GM21737 (cell line): Measurements from ENCODE around the gene SPAG7.
A peak's percentile ranks its signal among the peaks of the same experiment; 100 is the strongest.

ENCODE experiments used
- ATAC-seq: cut with Tn5 transposase; IDR thresholded peaks from one replicate; pipeline ENCODE4 v1.9.1; 2021; ENCODE audit warnings: mild to moderate bottlenecking, moderate library complexity; ENCODE audit not compliant: unreplicated experiment

Gene SPAG7

DNA sequence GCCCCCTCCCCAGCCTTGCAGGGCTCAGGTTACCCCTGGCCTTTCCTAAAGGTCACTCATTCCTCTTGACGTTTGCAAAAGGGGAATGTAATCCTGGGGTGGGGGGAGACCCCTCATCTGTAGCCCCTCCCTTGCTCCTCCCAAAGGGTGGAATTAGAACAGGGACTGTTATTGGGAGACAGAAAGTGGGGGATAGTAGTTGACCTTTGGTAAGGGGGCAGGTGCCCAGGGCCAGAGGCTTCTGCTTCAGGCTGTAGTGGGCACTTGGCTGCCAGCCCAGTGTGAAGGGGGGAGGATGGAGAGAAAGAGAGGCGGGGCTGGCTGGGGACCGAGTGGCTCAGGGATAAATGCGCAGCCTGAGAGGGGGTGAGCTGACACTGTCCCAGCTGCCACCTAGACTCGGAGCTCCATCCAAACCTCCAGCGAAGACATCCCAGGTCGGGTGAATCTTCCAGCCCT is 16.8 kb downstream of the SPAG7 start, which contains the start of gene ENO3:
Gene ENO3 (plus strand): TSS at position 374 of the 459 bp plus-strand sequence. CDS start 711 bp downstream, outside the sequence.
- no peak for ATAC-seq

DNA sequence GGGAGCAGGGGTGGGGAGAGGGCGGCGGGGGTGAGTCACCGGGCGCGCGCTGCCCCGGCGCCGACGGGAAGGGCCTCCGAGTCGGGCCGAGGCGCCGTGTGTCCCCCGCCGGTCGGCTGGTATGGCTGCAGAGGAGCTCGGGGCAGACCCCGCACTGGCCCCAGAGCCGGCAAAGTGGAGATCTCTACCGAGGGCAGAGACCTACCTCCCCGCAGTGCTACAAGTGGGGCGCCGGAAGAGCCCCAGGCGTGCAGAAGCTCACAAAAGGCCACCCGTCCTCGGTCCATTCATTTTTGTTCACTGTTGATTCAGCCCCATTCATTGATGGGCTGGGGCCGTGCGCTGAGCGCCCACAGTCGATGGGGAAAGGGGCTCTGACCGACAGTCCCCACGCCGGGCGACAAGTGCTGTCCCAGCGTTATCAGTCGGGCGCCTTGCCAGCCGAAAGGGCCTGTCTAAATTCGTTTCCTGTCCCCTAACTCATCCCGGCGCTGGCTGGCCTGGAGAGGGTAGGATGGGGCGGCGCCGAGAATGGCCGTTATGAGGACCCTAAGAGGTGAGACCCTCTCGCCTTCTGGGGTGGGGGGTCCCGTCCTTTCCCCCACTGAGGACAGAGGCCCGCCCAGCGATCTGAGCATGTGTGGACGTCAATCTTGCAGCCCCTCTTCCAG is 17.4 kb downstream of the SPAG7 start:
- no peak for ATAC-seq

DNA sequence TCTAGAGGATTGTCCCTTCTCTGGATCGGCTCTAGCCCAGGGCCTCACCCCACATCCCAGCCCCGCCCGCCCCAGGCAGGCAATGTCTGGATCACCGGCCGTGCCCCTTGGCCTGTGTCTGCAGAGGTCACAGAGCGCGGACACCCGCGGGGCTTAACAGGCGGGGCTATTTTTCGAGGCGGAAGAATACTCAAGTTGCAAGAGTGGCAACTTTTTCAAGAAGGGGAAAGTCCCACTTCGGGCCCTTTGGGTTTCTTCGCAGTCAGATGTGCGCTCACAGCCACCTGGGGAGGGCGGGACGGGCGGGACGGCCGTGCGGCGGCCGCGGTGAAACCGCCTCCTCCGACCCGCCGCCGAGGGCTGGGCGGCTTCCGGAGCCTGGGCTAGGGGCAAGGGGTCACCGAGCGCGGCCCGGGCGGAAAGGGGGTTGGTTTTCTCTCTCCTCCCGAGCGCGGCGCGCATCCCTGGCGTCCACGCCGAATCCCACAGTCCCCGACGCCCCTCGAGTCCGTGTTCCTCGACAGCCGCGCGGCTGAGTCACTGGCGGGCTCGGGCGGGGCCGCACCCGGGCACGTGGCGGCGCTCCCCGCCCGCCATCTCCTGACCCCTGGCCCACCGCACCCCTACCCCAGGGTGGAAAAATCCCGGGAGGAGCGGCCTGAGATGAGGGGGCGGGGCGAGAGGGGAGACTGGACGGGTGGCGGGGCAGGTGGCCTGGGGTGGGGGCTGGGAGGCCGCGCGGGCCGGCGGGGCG is 18.1 kb downstream of the SPAG7 start:
- ATAC-seq, result peak; percentile 24

DNA sequence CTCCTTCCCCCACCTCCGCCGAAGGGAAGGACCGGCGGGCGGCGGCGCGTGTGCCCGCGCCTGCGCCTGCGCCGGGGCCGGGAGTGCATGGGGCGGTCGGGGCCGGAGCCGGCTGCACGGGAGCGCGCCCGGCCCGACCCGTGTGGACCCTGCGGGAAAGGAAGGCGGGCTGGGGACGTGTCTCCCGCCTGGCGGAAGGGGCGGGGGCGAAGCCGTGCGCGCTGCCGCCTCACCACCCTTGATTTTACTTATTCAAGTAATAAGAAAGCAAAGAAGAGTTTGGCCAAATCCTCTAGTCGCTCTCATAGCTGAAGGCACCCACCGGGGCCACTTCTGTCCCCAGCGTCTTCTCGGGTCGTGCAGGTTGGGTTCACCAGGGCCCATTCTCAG is 18.7 kb downstream of the SPAG7 start:
- peak; percentile 35 for ATAC-seq

DNA sequence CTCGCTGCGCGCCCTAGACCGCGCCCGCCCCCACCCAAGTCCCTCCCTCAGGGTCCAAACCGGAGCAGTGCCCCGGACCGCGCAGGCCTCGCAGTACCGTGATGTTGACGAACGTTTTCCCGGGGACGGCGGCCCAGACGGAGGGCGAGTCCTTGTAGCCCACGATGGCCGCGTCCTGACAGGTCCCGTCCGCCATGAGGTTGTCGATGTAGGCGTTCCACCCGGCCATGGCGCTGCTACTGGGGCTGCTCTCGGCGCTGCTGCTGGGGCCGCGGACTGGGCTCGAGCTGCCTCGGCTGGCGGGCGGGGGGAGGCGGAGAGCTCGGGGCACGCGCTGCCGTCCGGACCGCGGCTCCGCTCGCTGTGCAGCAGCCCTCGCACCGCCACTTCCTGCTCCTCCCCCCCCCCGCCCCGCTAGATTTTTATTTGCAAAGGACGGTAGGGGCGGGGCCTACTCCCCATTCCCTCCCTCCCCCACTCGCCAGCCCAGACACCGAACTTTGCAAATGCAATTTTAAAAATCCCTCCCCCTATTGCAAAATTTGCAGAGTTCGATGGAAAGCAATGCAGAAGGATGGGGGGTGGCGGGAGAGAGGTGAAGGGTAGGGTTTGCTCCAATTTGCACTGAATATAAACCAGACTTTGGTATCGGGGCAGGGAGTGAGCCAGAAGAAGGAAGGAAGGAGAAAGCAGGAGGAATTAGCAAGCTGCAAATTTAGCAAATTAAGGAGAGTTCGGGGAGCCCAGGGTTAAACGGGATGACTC is 19.3 kb downstream of the SPAG7 start, which contains the start of gene PFN1:
Gene PFN1 (minus strand): TSS at position 365 of the 765 bp plus-strand sequence. CDS start 136 bp downstream, at position 229.
- ATAC-seq, result peak; percentile 21

DNA sequence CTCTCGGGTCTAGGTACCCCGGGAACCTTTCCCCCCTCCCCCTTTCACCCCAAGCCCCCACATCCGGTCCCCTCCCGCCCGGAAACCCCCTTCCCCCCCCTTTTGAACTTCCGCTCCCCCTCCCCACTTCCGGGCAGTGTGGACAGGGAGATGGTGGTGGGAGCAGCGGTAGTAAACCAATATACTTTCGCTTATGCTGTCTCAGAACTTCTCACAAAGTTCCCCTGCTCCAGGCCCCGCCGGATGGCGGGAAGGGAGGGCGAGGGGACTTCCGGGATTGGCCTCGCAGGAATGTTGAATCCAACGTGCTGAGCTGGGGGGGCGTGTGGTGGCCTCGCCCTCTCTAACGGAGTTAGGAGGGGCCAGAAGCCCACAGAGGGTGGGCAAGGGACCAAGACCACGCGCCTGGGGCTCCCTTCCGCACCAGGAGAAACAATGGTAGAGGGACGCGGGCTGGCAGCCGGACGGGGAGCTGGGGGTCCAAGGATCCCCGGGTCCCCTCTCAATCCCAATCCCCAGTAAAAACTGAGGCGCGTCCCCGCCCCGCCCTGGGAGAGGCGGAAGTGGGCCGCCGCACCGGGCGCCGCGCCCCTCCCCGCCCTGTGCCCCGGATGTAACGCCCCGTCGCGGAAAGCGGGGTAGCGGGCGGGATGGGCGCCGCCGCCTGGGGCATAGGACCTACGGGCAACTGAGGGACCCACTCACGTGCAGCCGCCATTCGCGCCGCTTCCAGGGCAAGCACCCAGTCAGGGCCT is 20.0 kb downstream of the SPAG7 start:
- no peak for ATAC-seq

DNA sequence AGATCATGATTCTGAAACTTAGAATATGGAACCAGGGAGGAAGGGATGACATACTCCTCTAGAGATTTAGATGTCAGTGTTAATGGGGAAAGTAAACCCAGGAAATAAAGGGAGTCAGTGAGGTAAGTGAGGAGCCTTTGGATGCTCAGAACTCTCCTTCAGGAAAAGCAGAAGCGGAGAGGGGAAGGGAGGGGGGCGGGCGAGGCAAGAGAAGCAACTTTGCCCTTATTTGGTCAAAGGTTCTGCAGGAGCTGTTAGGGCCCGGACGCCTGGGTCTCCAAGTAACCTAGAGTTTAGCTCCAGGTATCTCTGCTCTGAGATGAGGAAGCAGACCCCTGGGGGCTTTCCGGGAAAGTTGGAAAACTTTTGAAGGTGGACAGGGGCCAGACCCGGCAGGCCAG is 20.6 kb downstream of the SPAG7 start:
- ATAC-seq, result no peak

DNA sequence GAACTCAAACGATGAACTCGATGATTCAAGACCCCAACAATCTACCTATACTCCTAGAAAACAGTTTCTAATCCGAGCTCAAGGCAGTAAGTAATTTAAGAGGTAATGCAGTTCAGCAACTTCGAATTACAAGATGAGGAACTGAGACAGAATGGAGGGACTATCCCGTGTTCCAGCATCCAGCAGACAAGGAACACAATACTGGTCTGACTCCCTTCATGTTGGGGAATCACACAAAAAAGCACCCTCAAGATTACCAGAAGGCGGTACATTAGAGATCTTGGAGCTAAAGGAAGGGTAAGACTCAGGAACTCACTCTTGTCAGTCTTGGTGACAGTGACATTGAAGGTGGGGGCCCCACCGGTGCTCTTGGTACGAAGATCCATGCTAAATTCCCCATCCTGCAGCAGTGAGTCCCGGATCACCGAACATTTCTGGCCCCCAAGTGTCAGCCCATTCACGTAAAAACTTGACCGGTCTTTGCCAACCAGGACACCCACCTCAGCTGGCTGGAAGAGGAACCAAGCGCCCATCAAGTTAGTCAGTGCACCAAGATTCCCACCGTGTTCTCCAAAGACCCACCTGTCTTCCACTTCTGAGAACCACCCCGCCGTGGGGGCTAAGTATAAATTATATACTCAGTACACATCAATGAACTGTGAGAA is 21.2 kb downstream of the SPAG7 start:
- no peak for ATAC-seq

DNA sequence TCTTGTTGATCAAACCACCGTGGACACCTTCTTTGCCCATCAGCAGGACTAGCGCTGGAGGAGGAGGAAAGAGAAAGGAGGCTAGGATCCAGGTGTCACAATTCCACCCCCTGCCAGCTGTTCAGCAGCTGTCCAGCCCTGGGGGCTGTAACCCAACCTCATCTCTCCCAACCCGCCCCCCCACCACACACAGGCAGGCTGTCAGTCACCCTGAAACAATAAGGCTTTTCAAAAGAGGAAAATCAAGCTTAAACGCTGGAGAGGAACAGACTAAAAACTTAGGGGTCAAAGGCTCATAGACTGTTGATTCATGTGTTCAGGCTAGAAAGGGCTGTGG is 21.7 kb downstream of the SPAG7 start:
- no peak for ATAC-seq

DNA sequence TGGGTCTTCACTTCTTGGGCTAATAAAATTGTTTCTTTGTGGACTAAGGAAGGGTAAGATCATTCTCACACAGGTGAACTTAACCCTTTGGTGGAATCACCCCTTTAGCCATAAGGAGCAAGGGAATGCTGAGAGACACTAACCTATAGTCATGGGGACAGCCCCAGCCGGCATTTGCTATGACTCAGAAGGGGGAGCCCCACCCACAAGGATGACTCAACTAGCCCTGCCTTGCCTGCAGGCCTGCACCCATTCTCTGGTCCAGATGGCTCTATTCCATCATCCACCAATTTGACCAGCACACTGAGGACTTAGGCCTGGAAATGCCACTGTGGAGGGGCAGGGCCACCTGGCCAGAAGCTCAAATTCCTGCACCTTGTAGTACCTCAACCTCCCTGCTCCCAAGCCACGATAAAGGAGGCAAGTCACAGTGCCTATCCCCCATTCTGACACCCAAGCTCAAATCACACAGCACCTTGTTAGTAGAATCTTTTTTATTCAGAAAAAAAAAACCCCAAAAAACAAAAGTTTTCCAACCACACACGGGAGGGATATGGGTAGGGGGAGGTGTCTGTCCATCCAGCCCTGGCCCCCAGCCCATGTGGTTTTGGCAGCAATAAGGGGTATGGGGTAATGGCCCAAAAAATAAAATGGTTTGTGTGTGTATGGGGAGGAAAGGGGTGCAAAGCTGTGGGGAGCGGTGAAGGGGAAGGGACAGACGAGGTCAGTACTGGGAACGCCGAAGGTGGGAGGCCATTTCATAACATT is 22.3 kb downstream of the SPAG7 start:
- ATAC-seq, result no peak

DNA sequence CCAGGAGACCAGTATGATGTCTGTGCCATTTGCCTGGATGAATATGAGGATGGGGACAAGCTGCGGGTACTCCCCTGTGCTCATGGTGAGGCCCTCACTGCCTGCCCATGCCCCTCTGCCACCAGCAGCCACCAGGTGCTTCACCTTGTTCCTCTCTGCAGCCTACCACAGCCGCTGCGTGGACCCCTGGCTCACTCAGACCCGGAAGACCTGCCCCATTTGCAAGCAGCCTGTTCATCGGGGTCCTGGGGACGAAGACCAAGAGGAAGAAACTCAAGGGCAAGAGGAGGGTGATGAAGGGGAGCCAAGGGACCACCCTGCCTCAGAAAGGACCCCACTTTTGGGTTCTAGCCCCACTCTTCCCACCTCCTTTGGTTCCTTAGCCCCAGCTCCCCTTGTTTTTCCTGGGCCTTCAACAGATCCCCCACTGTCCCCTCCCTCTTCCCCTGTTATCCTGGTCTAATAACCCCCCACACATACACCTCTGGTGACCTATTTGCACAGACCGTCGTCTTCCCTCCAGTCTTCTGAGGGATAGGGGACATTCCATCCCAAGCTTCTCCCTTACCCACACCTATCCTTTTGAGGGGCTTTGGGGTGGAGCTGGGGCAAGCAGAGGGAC is 23.0 kb downstream of the SPAG7 start:
- no peak for ATAC-seq

DNA sequence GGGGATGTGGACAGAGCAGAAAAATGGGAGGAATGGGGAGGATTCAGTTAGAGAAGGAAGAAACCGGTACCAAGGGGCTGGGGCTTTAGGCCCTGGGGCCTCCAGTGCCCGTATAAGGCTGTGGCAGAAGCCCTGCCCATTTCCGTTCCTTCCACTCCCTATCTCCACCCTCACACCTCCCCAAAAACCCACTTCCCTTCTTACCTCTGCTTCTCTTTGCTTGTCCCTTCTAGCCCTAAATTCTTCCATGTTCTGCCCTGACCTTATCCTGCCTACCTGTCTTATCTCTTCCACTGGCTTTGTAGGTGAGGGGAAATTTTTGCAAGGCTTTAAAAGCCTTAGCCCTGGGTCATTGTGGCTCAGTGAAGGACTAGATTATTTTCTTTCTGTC is 23.5 kb downstream of the SPAG7 start:
- ATAC-seq, result no peak

DNA sequence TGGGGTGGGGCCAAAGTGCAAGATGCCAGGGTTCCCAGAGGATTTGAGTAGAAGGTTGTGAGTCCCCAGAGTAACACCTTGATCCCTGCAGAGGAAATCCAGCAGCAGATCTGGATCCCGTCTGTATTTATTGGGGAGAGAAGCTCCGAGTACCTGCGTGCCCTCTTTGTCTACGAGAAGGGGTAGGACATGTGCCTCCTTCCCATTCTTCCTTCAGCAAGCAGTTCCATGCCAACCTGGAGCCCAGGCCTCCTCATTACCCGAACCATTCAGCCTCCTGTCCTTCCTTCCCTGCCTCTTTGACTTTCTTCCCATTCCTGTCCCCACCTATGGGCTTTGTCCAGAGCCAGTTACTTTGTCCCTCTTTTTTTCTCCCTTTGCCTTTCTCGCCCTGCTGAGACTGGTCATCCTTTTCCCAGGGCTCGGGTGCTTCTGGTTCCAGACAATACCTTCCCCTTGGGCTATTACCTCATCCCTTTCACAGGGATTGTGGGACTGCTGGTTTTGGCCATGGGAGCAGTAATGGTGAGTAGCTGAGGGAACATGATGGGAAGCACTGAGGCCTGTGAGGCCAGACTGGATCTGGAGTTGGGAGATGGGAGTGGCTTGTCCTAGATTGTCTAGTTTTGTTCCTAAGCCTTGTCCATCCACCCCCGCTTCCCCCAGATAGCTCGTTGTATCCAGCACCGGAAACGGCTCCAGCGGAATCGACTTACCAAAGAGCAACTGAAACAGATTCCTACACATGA is 24.7 kb downstream of the SPAG7 start:
- no peak for ATAC-seq

DNA sequence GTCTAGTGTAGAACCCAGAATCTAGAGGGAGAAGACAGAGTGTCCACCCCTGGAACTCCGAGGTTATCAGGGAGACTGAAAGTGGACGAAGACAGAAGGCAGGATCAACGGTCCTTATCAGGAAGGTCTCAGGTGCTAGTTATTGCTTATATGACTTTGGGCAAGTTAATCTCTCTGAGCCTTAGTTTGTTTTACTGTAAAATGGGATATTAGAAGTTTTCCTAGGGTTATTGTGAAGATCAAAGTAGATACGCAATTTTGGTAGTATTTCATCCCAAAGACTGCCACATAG is 26.4 kb downstream of the SPAG7 start:
- no peak for ATAC-seq

DNA sequence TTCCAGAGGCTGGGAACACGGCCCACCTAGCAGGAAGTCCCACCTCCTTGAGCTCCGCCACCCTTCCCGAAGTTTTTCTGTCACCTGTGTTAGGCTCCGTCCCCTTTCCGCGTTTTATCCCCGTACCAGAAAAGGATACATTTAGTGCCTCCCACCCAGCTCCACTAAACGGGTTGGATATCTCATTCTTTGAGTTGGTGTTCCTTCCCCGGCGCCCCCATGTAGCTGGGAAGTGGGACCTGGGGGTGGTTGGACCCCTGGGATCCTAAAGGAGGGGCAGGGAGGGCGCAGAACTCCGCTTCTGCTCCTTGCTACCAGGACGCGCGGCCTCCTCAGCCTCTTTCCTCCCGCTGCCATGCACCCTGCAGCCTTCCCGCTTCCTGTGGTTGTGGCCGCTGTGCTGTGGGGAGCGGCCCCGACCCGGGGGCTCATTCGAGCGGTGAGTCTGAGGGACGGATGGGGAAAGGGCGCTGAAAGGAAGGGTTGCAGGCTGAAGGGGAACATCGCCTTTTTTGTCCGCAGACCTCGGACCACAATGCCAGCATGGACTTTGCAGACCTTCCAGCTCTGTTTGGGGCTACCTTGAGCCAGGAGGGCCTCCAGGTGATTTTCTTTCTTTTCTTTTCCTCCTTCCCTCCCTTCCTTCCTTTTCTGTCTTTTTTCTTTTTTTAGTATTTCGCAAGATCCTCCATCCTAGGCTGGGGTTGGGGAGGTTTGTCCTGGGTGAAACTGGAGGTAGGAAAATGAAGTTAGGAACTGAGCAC is 26.9 kb downstream of the SPAG7 start:
- ATAC-seq, result peak; percentile 1

DNA sequence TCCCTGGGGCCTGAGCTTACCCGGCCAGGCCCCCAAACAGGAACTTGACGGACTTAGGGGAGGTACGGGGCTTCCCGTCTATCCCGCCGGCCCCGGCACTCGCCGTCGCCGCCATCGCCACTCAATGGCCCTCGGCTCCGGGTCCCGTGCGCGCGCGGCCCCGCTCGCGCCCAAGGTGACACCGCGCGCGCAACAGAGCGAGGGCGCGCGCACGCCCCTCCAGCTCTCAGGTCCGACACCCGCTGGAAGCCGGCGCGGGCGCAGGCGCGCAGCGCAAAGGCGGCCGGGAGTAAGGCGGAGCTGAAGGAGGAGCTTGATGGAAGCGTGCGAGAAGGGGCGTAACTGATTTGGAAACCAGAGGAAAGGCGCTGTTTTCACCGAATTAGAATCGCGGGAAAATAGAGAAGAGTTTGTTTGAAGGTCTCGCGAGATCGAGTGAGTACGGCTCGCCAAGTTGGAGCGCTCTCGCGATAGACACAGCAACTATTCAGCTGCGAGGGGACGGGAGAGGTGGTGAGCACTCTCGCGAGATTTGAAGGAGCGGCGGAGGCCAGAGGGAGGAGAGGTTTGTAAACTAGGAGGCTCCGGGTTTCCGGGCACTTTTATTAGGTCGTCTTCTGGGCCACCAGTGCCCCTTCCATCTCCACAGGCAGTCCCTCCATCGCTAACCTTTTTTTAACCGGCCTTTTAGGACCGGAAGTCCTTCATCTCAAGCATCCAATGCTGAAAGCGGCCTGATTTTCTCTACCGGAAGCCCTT is 27.6 kb downstream of the SPAG7 start, which contains the start of the genes RNF167 and SLC25A11:
Gene RNF167 (plus strand): TSS at position 473 of the 759 bp plus-strand sequence. CDS start 642 bp downstream, outside the sequence.
Gene SLC25A11 (minus strand): TSS at position 251 of the 759 bp plus-strand sequence. CDS start 136 bp downstream, at position 115.
- ATAC-seq, result peak; percentile 61

DNA sequence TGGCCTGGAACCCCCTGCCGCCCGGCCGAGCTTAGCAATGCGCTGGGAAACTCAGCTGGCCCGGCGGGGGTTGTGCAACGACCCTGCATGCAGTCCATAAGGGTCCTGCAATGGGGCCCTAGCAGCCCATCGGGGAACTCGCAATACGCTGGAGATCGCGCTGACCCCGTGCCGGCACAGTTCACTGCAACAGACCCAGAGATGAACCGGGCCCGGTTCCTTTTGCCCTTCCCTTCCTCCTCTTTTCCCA is 28.1 kb downstream of the SPAG7 start:
- peak; percentile 2 for ATAC-seq
